Activated CD4-positive, alpha-beta T cell treated with anti-CD3 and anti-CD28 coated beads, Interleukin-2, Interleukin-4, amounts not matched to agents 100 ng/mL and 50 ng/mL, durations not matched to agents 16 hours and 8 hours (primary cell): ENCODE data around the gene DAB1.

Source experiments
- DNase-seq: peaks from one replicate; pipeline ENCODE4 v3.0.0-alpha.2; 2020; ENCODE audit warnings: low spot score

DAB1 gene

GRCh38 chr1:57218487-57219079 lies 205.3 kb downstream of the DAB1 start:
- DNase-seq: no peak

- DNase-seq: no peak
Measured at GRCh38 chr1:57217905-57218304, 206.0 kb downstream of the DAB1 start.

GRCh38 chr1:57214951-57215575 lies 208.8 kb downstream of the DAB1 start:
- DNase-seq: no peak

GRCh38 chr1:57210881-57211280 lies 213.0 kb downstream of the DAB1 start:
- DNase-seq: no peak

GRCh38 chr1:57209495-57209894 lies 214.4 kb downstream of the DAB1 start:
- no peak for DNase-seq

- no peak for DNase-seq
Measured at GRCh38 chr1:57208741-57209302, 215.0 kb downstream of the DAB1 start.

GRCh38 chr1:57206038-57206437 lies 217.8 kb downstream of the DAB1 start:
- no peak for DNase-seq

GRCh38 chr1:57204942-57205787 lies 218.7 kb downstream of the DAB1 start:
- DNase-seq: no peak

GRCh38 chr1:57204091-57204490 lies 219.8 kb downstream of the DAB1 start:
- DNase-seq: no peak

GRCh38 chr1:57202241-57202640 lies 221.6 kb downstream of the DAB1 start:
- no peak for DNase-seq

GRCh38 chr1:57198912-57199311 lies 224.9 kb downstream of the DAB1 start:
- no peak for DNase-seq

GRCh38 chr1:57195436-57195941 lies 228.4 kb downstream of the DAB1 start:
- DNase-seq: no peak

GRCh38 chr1:57192222-57192621 lies 231.6 kb downstream of the DAB1 start:
- no peak for DNase-seq

GRCh38 chr1:57190898-57191297 lies 233.0 kb downstream of the DAB1 start:
- no peak for DNase-seq

- DNase-seq: no peak
Measured at GRCh38 chr1:57188168-57188567, 235.7 kb downstream of the DAB1 start.

- DNase-seq: no peak
Measured at GRCh38 chr1:57186455-57186854, 237.4 kb downstream of the DAB1 start.

GRCh38 chr1:57179001-57179400 lies 244.9 kb downstream of the DAB1 start:
- no peak for DNase-seq

- no peak for DNase-seq
Measured at GRCh38 chr1:57175506-57175905, 248.4 kb downstream of the DAB1 start.

- DNase-seq: no peak
Measured at GRCh38 chr1:57172040-57172439, 251.8 kb downstream of the DAB1 start.

- peak; percentile 9 for DNase-seq
Measured at GRCh38 chr1:57167997-57168396, 255.9 kb downstream of the DAB1 start.

- no peak for DNase-seq
Measured at GRCh38 chr1:57165546-57165945, 258.3 kb downstream of the DAB1 start.

GRCh38 chr1:57164584-57164983 lies 259.3 kb downstream of the DAB1 start:
- no peak for DNase-seq

- no peak for DNase-seq
Measured at GRCh38 chr1:57163789-57164188, 260.1 kb downstream of the DAB1 start.
